Activated CD8-positive, alpha-beta memory T cell treated with anti-CD3 and anti-CD28 coated beads, Interleukin-2, amount 50 U/mL, for 1 hour (primary cell): ENCODE measurements around the gene XCL1.
"Not testable (repeated sequence)": the region's sequence is repeated elsewhere in the genome, so short reads cannot be mapped to it uniquely, and the experiment has no call there.

Experiments
- DNase-seq: peaks from one replicate; pipeline ENCODE4 v3.0.0-alpha.2; 2020; ENCODE audit errors: extremely low read depth

Gene XCL1

DNA sequence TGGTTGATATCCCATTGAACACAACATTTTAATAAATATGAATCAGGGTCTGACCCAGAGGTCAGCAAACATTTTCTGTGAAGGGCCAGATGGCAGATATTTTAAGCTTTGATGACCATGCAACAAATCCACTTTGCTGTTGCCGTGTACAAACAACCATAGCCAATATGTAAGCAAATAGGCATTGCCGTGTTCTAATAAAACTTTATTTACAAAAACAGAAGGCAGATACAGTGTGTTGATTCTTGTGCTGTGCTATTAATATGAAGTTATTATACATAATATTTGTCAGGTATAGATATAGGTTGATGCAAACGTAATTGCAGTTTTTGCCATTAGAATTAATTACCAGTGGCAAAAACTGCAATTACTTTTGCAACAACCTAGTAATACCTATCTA is 8.8 kb upstream of the XCL1 start:
- DNase-seq = no peak

DNA sequence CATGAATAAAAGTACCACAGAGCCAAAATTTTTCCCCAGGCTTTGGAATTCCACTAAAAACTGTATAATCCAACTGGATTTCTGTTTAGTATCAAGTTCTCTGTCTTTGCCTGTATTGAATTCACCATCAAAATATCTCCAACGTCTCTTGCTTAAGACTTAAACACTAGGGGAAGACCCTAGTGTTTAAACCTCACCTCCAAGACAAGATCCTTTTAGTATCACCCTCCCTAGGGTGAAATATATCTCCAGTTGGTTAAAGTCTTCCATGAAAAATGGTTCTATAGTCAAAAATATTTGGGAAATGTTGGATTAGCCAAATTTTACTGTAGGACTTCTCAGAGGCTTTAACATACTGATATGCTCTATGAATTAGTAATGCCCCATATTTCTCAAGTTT is 8.1 kb upstream of the XCL1 start:
- DNase-seq = no peak

DNA sequence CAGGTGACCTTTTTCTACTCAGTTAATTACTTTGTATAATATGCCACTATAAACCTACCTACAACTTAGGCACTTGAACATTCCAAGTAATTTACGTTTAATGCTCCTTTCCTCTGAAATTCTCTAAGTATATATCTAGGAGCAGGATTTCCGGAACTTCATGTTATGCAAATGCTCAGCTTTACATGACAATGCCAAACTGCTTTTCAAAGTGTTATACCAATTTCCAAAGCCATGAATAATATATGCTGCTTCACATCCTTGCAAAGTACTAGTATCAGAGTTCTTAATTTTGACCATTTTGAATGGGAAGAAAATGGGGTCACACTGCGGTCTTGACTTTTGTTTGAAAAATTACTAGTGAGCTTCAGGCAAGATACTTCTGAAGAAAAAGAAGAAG is 5.8 kb upstream of the XCL1 start:
- no peak for DNase-seq

DNA sequence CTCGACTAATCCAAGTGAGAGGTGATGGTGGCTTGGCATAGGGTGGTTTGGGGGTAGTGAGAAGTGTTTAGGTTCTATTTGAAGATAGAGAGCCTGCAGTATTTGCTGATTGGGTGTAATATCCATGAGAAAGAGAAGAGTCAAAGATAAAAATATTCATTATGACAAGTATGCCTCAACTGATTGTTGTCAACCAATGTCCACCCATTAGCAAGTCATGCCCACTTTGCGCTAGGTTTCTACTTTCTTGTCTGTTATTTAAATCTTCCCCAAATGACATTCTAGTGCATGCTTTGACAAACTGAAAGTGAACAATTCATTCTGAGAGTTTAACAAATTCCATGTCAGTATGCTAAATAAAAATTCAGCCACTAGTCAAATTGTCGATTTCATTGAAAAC is 3.8 kb upstream of the XCL1 start:
- no peak for DNase-seq

DNA sequence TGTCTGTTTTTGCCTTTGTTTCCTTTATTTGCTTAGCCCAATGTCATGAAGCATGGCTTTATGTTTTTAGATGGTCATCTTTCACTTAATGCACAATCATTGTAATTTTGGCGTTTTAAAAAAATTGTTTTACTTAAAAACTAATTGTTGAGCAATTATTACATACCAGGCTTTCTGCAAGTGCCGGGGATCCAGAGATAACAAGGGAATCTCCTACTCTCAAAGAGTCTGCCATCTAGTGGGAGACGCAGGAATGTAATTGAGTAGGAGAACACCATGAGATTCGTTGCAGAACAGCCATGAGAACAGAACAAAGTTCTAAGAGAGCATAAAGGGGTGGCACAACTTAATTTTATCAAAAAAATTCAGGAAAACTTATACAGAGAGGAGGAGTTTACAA is 2.2 kb upstream of the XCL1 start:
- not testable (repeated sequence) for DNase-seq

DNA sequence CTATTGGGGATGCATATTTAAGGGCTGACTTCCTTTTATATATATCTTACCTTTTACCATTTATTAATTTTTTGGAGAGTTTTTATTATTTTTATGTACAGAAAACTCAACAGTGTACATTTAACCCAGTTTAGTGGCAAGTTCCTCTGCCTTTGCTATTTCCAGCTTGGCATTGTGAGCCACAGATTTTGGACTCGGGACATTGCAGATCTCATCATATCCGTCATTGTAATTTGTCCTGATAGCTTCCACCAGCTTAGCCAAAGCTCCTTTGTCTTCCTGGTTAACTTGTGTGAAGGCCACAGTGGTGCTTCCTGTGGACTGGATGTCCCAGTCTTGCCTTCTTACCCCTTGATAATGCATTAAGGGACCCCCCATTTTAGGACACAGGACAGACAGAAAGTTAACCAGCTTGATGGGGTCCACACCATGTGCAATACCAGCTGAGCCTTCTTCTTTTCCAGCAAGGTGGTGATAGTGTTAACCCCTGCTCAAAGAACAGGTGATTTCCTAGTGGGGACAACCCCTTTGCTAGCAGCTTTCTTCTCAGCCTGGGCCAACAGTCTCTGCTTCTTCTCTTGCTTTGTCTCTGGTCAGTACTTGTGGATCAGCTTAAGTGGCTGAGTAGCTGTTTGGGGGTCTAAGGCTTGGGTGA is 2.3 kb downstream of the XCL1 start:
- DNase-seq = not testable (repeated sequence)

DNA sequence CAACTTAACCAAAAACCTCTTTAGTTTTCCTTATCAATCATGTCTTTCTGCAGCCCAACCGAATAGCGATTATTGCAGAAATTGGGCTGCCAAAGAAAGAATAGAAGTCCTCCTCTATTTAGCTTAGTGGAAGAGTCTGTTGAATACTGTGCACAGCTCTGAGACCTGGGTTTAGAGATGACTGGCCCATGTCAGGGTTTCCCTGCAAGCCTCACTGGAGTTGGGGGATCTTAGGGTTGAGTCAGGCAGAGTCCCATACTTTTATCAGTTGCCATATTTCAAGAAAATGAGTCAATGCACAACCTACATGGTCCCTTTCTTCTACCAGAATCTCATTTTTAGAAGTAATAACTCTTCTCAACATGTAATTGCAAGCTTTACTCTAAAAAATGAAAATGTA is 3.9 kb downstream of the XCL1 start:
- not testable (repeated sequence) for DNase-seq

DNA sequence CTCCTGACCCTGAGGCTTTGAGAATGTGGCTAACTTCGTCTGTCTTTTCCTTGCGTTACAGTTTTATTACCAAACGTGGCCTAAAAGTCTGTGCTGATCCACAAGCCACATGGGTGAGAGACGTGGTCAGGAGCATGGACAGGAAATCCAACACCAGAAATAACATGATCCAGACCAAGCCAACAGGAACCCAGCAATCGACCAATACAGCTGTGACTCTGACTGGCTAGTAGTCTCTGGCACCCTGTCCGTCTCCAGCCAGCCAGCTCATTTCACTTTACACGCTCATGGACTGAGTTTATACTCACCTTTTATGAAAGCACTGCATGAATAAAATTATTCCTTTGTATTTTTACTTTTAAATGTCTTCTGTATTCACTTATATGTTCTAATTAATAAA is 4.6 kb downstream of the XCL1 start:
- not testable (repeated sequence) for DNase-seq

DNA sequence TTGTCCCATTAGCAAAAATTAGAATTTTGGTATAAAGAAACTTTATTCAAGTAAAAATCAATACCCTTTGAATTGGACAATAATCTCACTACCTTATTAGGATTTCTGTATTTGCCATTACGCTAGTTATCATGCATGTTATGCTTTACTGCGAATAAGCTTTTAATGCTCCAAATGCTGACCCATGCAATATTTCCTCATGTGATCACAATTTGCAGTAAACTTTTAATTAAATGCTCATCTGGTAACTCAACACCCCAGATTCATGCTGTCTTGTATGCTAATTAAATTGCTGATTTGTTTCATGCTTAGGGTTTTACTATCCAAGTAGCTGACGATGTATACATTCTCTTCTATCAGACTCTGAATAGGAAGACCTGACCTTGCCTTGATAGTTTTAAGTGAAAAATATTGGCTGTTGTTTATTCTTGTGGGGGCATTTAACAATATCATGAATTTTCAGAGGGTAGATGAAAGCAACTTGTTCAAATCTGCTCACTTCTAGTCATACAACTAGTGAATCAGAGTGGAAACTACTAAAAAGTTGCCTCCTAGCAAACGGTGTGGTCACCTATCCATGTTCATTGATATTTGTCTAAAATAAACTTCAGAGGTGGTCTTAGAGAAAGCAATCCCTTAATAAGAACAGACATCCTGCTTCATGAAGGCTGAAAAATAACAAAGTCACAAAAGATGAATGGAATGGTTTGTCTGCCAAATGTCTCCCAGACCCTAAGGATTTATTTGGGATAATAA is 5.6 kb downstream of the XCL1 start:
- DNase-seq = no peak

DNA sequence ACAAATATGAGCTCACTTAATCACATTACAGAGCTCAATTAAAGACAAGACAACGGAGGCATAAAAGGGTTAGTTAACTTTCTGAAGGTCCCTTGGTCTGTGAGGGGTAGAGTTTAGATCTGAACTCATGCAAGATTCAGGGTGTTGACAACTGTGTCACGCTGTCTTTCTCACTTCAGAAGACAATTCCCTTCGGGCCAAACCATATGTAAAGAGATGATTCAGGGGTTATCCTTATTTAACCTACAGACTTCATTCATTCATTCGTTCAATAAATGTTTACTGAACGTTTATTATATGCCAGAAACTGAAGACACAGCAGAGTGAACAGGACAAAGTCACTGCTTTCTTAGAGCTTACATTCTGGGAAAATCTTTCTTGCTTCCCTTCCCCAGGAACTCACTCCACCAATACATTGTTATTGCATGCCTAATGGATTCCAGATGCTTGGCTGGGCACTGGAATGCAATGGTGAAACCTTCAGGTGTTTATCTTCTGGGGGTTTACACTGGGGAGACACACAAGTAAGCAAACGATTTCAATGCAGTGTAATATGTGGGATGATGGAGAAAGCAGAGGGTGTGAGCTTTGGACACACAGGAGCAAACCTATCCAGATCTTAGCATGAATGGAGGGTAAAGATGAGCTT is 6.4 kb downstream of the XCL1 start:
- no peak for DNase-seq

DNA sequence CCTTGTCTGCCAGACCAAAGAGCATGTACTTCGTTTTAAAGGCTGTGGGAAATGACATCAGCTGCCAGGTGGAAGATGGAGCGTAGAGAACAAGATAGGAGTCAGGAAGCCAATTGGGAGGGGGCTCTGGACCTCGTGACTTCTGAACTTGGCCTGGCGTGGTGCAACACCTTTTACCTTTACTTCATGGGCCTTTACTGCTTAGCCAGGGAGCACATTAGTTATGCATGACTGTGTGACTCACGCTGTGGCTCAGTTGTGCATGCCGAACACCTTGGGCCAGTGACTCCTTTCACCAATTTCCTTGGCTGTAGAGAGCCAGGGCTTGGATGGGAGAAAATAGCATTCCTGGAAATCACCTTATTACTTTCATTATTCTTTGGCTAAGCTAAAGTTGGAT is 7.2 kb downstream of the XCL1 start:
- no peak for DNase-seq

DNA sequence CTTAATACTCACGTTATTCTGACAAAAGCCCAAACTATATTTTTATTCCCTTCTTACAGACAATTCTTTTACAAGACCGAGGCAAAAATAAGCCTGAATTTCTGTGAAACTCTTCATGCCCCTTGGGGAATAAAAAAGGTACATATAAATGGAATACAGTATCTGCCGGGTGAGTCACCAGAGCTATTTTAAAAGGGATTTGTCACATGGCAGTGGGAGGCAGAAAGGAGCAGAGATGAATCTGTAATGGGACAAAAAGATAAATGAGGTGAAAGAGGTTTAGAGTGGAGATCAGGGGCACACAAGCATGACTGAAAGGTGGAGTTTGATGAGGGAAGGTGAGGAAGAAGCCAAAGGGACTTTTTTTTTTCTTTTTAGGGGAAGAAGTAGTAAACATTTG is 8.8 kb downstream of the XCL1 start:
- no peak for DNase-seq

DNA sequence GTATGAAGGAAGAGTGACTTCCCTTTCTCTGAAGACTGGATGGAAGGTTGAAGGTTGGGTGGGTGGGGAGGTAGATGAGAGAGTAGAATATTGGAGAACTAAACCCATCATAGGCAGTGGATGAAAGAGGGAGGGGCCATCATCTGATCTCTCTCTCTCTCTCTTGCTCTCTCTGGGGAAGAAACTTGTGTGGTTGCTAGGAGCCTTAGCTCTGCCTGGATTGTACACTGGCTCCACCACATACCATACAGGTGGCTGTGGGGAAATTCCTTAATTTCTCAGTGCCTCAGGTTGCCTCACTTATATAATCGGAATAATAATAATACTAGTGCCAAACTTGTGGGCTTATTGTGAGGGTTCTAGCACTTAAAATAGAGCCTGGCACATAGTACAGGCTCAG is 9.5 kb downstream of the XCL1 start:
- DNase-seq = no peak

DNA sequence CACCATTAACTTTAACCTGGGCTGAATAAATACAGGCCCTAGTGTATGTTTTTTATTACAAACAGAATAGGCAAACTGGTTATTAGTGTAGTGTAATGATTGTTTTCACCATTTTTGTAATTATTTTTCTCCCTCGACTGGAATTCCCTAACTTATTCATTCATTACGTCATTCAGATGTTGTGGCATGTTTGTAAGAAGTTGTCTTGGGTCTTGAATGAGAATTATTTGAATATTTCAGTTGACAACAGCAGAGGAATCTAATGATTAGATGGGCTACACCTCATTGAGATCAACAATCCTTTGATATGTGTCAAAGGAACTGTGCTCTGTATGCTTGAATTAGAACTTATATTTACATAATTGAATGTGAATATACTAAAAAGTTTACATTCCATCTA is 12.8 kb downstream of the XCL1 start:
- no peak for DNase-seq

DNA sequence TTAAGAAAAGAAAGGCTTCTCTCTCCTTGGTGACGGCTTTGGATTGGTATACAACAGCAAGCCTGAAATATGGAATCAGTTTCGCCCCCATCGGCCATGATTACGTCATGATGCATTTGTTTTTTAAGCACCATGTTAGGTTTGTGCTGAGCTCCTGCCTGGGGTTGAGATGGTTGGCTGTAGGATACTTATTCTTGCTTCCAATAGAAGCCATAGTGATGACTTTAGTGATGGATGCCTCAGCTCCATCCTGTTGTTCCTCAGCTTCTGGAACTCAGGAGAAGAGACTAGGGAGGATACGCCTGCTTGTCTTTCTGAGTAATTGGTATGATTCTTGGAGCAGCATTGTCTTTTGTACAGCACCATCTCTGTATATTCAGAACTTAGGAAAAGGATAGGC is 14.7 kb downstream of the XCL1 start:
- DNase-seq = no peak

DNA sequence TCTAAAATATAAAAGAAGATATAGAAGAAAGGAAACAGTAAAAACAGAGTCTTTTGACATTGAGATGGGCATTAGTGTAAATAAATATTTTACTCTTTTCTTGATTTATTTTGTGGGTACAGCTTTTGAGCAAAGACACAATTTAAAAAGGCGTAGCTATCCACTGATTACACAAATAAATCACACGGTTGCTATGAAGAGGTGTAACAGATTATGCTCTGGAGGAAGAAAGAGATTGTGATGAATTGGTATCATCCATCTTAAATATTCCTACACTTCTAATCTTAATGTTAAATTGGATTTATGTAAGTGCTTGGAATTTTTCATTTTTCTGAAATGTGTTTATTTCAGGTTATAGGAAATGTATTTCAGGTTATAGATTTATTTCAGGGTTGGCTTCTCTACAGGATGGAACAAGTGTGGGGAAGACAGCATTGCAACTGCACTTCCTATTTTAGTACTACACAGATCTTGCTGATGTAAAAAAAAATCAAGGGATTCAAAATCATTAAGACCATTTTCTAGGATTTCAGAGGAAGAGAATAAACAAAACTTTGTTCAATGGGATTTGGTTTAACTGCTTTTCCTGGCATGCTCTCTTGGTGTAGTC is 15.3 kb downstream of the XCL1 start:
- DNase-seq = no peak

DNA sequence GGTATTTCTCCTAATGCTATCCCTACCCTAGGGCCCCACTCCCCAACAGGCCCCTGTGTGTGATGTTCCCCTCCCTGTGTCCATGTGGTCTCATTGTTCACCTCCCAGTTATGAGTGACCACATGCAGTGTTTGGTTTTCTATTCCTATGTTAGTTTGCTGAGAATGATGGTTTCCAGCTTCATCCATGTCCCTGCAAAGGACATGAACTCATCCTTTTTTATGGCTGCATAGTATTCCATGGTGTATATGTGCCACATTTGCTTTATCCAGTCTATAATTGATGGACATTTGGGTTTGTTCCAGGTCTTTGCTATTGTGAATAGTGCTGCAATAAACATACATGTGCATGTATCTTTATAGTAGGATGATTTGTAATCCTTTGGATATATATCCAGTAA is 19.0 kb downstream of the XCL1 start:
- not testable (repeated sequence) for DNase-seq

DNA sequence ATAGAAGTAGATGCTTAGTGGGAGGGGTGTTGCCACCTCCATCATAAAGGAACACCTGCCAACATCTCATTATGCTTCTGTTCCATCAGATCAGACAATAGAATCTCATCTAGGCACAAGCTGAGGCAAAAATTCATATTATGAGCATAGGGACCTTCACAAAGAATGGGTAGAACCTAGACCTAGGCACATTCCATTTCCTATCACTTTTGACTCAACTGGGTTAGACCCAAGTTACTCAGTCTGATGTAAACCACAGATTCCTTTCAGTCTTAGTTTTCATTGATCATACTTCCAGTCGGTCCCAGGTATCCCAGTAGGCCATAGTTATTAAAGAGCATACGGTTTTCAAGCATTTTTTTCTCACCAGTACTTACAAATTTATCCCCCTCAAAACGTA is 21.7 kb downstream of the XCL1 start:
- DNase-seq = no peak

DNA sequence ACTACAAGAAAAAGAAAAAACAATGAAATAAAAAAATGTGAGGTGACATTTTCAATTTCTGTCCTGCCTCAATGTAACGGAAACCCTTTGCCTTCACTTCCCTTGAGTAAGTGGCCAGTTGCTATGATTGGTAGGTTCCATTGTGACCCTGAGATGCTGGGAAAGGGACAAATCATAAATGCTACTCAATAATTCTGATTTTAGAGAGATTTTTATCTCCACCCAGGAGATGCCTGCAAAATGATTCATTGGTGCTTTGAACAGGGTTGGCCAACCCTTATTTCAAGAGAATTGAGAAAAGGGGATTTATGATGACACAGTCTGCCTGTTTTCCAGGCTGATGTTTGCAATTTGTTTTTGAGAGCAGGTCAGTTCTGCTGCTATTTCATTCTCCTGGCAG is 22.5 kb downstream of the XCL1 start:
- no peak for DNase-seq

DNA sequence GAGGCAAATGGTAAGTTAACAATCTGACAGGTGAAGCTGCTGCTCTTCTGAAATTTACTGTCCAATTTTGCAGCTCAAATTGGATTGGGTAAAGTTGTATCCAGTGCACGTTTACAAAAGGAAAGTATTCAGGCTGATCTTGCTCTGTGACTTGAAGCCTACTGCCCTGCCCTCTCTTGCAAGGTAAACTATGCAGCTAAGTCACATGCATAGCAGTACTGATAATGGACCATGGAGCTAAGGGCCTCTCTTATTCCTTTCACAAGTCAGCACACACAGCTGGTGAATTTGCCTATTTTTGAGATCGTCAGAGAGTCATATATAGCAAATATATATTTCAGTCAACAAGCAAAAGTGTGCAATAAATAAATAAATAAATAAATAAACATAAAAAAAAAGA is 23.2 kb downstream of the XCL1 start:
- no peak for DNase-seq

DNA sequence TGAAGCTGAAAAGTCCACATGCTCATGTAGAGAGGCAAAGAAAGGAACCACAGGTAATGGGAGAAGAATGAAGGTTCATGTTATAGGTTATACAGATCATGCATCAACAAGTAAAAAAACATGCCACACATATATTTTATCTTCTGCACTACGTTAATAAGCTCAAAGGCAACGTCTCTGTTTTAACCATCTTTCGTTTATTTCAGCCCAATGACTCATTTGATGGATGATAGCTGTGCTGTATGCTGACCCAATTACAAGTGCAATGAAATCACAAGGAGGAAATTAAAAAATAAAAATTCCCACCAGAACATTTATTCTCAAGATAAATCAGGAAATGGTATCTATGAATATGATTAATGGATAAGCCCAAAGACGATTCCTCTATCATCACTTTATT is 24.6 kb downstream of the XCL1 start:
- no peak for DNase-seq

DNA sequence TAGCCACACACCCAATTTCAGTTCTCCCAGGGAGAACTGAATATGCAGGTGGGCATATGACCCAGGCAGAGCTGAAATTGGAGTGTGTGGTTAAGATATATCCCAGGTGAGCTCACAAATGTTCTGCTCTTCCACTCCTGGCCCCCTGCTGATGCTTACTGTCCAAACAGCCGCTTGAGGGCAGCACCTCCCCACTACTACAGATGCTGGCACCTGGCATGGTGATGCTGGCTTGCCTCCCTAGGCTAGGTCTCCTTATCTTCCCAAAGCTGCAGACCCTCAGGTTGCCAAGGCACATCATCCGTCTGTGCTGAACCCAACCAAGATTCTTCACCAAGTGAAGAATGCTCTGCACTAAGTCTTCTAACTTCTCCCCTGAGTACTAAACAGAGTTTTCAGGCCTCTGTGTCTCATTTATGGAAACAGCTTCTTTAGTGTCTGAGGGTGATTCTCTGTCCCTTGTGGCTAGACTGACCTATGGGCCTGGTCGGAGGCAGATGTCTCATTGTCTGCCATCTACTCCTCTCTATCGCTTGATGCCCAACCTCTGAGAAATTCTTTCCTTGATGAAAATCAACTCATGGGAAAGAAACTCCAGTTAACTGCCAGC is 27.2 kb downstream of the XCL1 start:
- DNase-seq = peak; percentile 43
